ENCODE measurements around the gene GIGYF1. TPM values are rescaled to one million over a fixed set of nuclear protein-coding genes. Genes with fewer than 3 reads are reported as not detected.

The GIGYF1 gene
- total and polyA plus RNA-seq, 2 of the 13 experiments (the other 11 are each of a cell fraction or from before 2014, with no cell fraction given): 7.6 to 16.1 TPM

- peaks cover 5% of the 10 kb centered on the region; the same call in 1 of the 2 replicates for H4K20me1 ChIP-seq (ENCODE audit: insufficient read depth, low read length)
- FAIRE-seq (no peak), ATAC-seq (no peak), DNase-seq (ENCODE audit: low spot score) (no peak)
- BruUV-seq (replicated peaks): no TSS peak
- H3K27me3 ChIP-seq (ENCODE audit: control insufficient read depth in 1 of 2, insufficient read depth in 2 of 2, low read length in 2 of 2): no peaks in the 10 kb centered on the region
- ChIA-PET POLR2A (interaction anchor here (0.7 to 1.9 kb wide), 3 partner anchors 43 to 70 kb away, joined by 3 to 4 read pairs (median 4); partner anchors contain the start of gene MOSPD3), CTCF (ENCODE audit: low intra/inter-chr PET ratio, low total read pairs) (no interaction called here)
- no peak overlapping the region for H3K9ac ChIP-seq (ENCODE audit: insufficient read depth, low read depth, low read length)
- TF ChIP-seq HIVEP1 (CRISPR knock-in tag; IDR thresholded peaks at IDR 0.05): peak; percentile 24; the same call in 1 of the 2 replicates
- no peak for TF ChIP-seq PRDM10 (CRISPR knock-in tag; IDR thresholded peaks at IDR 0.05; ENCODE audit: low read depth)
- peak; percentile 52; the same call in 1 of the 2 replicates for TF ChIP-seq RBFOX2 (IDR thresholded peaks at IDR 0.05; ENCODE audit: low read depth, low read length)
- H2AFZ ChIP-seq (ENCODE audit: low read length): no peak overlapping the region
- peaks cover 26% of the 10 kb centered on the region for H3K4me1 ChIP-seq (ENCODE audit: insufficient read depth, low read length)
- peaks cover 47 to 62% of the 10 kb centered on the region in 2 experiments for H3K36me3 ChIP-seq (replicated peaks in 1 of 2; ENCODE audit: control insufficient read depth in 1 of 2, insufficient read depth in 2 of 2, low read length in 2 of 2)
- WGBS (ENCODE audit: low lambda C conversion rate): 92% methylated on average over 12 of the region's 25 CpGs
- H3K27ac ChIP-seq (ENCODE audit: extremely low read length, insufficient read depth, low read length): no peak overlapping the region
- no peaks in the 10 kb centered on the region for H3K79me2 ChIP-seq (ENCODE audit: insufficient read depth, low read length)
- no peak overlapping the region for H3K4me2 ChIP-seq (ENCODE audit: low read depth, low read length)
- H3K4me3 ChIP-seq (replicated peaks in 1 of 3; ENCODE audit: insufficient read depth in 1 of 3, low read depth in 2 of 3, low read length in 3 of 3): no peak overlapping the region
- intact Hi-C loops (cut with micrococcal nuclease; ENCODE audit: unreplicated experiment): no loop called here
- H3K9me3 ChIP-seq (ENCODE audit: low read length): no peaks in the 10 kb centered on the region
- in situ Hi-C loops (cut with HindIII; ENCODE audit: extremely low pct_ligation_motif_present, low pct_unique_long_range_greater_than_20kb): no loop called here
These were observed 11.8 kb downstream of the GIGYF1 start for GRCh38 chr7:100682228-100682741.

Data from HepG2 (cell line).